SJSA1 (cell line): ENCODE data around the gene NTMT1. TPM values are rescaled to one million over a fixed set of nuclear protein-coding genes. Genes with fewer than 3 reads are reported as not detected.
A peak's percentile ranks its signal among the peaks of the same experiment; 100 is the strongest.
"Not testable (repeated sequence)": the region's sequence is repeated elsewhere in the genome, so short reads cannot be mapped to it uniquely, and the experiment has no call there.

Experiments
- DNase-seq, 2 experiments: peaks; one replicate each; pipeline ENCODE4 v3.0.0-alpha.2; 2015 to 2020; ENCODE audit warnings: low spot score in 2 of 2, low read depth in 1 of 2
- H3K27ac ChIP-seq: fragments of 250-450 bp; sonication (Bioruptor Pico); 2 replicates; pipeline ENCODE4 v1.5.1; 2020; ENCODE audit warnings: mild to moderate bottlenecking, moderate library complexity
- H3K27me3 ChIP-seq: fragments of 250-450 bp; sonication (Bioruptor Pico); replicated peaks from 2 replicates; pipeline ENCODE4 v1.5.1; 2020; ENCODE audit warnings: mild to moderate bottlenecking, moderate library complexity
- H3K36me3 ChIP-seq: fragments of 250-450 bp; sonication (Bioruptor Pico); 2 replicates; pipeline ENCODE4 v1.5.1; 2020; ENCODE audit warnings: mild to moderate bottlenecking
- H3K4me1 ChIP-seq: fragments of 250-450 bp; sonication (Bioruptor Pico); replicated peaks from 2 replicates; pipeline ENCODE4 v1.6.1; 2021; ENCODE audit warnings: mild to moderate bottlenecking
- H3K4me3 ChIP-seq: fragments of 250-450 bp; sonication (Bioruptor Pico); 2 replicates; pipeline ENCODE4 v1.5.1; 2020; ENCODE audit warnings: mild to moderate bottlenecking
- H3K9me3 ChIP-seq: fragments of 250-450 bp; sonication (Bioruptor Pico); replicated peaks from 2 replicates; pipeline ENCODE4 v1.5.1; 2020; ENCODE audit warnings: mild to moderate bottlenecking
- total RNA-seq: library from RNA; depleted of rRNA; stranded (reverse); fragments of >200 nt; shearing (Covaris generic); gene quantifications from 2 replicates; pipeline ENCODE4 v1.2.3, GENCODE V29; 2014

Gene NTMT1
- total RNA-seq, 1 experiment from 2014 or later = 35.9 TPM

DNA sequence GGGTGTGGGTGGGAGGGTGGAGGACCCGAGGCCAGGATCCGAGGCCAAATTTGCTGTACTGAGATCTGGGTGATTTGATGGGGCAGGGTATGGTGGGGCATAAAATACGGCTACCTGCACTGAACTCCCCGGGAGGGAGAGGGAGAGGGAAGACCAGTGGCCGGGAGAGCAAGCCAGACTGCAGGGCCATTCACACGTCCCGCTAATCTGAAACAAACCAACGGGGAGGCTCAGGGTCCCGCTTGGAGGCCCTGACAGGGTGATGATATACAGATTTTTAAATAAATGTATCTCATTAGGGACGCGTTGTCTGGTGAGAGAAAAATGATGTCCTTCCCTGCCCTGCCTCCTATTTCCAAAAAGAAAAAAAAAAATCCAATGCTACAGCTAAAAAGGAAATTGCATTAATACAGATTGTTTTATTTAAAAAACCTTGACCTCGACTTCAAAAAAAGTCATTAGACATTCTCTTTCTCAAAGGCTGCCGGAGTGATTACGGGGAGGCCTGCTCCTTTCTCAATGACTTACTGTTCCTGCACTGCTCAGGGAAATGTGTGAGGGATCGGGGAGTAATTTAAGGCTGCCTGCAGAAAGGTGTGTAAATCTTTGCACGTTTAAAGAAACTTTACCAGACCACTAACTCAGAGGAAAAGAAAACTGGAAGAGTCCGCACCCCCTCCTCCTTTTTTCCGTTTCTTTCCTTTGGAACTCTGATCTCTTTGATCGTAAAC is 28.0 kb downstream of the NTMT1 start:
- Histone ChIP-seq H3K4me3 (no peak overlapping the region), H3K9me3 (no peaks in the 10 kb centered on the region), H3K27ac (no peak overlapping the region), H3K4me1 (peaks cover 12% of the 10 kb centered on the region), H3K36me3 (no peaks in the 10 kb centered on the region), H3K27me3 (0 out of 2 replicates have a peak, but pooled peaks cover 3% of the 10 kb centered on the region)
- no peak for DNase-seq

DNA sequence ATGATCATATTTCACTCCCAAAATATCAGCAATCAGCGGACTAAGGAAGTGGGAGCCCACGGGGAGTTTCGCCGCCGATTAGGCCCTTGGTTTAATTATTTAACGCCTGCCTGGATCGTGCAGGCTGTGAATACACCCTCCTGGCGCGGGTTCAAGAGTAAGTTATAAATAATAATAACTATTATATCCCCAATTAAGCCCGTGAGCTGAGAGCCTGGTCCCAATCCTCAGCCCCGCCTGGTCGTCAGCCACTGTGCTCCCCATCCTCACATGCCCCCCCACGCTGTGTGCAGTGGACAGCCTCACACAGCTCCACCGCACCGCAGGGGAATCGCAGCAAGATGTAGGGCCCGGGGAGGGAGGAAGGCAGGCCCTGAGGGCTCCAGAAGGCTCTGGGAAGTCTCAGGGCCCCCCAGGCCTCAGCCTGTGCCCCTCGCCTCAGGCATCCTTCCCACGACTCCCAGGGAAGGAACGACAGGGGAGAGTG is 28.6 kb downstream of the NTMT1 start:
- Histone ChIP-seq H3K27ac (no peak overlapping the region), H3K9me3 (no peaks in the 10 kb centered on the region), H3K36me3 (no peaks in the 10 kb centered on the region), H3K4me1 (peaks cover 12% of the 10 kb centered on the region), H3K4me3 (no peak overlapping the region), H3K27me3 (0 out of 2 replicates have a peak, but pooled peaks cover 3% of the 10 kb centered on the region)
- no peak for DNase-seq

DNA sequence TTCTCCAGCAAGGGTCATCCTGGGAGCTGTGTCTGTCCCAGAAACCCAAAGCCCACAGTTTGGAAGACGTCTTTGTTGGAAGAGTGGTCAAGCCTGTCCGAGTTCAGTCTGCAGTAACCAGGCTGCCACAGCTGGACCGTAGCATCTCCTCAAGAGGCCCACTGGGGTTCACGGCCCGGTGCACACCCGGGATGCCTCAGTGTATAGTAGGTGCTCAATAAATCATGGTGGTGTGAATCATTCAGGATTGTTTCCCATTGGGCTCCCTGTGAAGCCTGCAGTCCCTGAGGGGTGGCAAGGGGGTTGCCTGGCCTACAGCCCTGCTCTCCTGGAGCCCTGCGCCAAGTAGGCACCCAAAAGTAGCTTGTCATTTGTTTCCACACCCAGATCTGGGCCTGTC is 29.2 kb downstream of the NTMT1 start:
- H3K4me1 ChIP-seq = peaks cover 12% of the 10 kb centered on the region
- H3K4me3 ChIP-seq = no peak overlapping the region
- H3K36me3 ChIP-seq = no peaks in the 10 kb centered on the region
- no peak overlapping the region for H3K27ac ChIP-seq
- 0 out of 2 replicates have a peak, but pooled peaks cover 3% of the 10 kb centered on the region for H3K27me3 ChIP-seq
- no peak for DNase-seq
- no peaks in the 10 kb centered on the region for H3K9me3 ChIP-seq

DNA sequence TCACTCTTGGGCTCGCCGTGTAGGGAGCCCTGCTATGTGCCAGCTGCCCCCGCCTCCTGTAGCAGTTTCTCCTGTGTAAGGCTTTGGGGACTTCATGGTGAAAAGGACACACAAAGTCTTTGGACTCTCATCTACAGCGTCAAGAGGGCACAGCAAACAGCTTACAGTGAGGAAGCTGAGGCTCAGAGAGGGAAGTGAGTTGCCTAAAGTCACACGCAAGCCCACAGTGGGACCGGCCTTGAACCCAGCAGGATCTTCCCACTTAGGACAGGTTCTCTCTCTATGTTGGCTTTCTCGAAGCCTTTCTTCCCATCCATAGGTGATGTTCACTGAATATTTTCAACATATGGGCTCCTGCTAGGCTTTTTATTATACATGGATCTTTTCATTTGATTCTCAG is 29.7 kb downstream of the NTMT1 start:
- Histone ChIP-seq H3K4me3 (no peak overlapping the region), H3K27me3 (0 out of 2 replicates have a peak, but pooled peaks cover 3% of the 10 kb centered on the region), H3K36me3 (no peaks in the 10 kb centered on the region), H3K4me1 (peaks cover 12% of the 10 kb centered on the region), H3K27ac (no peak overlapping the region), H3K9me3 (no peaks in the 10 kb centered on the region)
- no peak for DNase-seq

DNA sequence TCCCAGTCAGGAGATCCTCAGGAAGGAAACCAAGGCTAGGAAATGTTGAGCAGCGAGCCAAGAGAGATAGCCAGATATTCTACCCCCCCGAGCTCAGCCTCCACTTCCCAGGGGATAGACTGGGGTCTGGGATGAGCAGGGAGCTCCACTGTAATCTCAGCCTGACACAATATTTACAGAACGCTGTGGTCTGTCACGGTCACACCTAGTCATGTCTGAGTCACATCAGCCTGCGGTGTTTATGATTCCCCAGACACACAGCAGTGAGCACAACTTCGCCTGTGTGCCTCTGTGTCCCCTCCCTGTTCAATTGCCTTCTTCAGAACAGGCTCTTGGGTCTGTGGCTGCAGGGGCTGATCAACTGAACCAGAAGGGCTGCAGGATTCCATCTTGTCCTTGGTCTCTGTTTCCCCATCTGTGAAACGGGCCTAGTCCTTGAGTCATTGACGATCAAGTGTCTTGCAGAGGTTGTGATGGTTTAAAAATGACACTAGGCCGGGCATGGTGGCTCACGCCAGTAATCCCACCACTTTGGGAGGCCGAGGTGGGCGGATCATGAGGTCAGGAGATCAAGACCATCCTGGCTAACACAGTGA is 30.9 kb downstream of the NTMT1 start:
- Histone ChIP-seq H3K27ac (no peak overlapping the region), H3K9me3 (no peaks in the 10 kb centered on the region), H3K4me3 (no peak overlapping the region), H3K27me3 (0 out of 2 replicates have a peak, but pooled peaks cover 3% of the 10 kb centered on the region), H3K36me3 (no peaks in the 10 kb centered on the region), H3K4me1 (peaks cover 12% of the 10 kb centered on the region)
- DNase-seq = peak; percentile 65 to 75

DNA sequence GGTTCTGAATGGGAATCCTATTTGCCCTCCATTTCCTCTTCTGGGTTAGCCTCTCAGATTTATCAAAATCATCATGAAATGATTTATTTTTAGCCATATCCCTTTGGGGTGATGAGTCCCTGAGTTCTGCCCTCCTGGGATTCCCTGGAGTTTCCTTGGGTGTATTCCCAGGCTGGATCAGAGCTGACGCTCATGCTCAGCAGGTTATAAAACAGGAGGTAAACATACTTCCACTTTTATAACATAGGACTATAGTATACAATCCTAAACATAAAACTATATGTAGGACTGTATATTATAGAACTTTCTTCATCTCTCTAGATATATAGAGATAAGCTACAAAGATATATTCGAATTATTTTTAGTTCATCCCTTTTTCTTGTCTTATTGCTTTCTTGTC is 35.1 kb downstream of the NTMT1 start:
- Histone ChIP-seq H3K36me3 (no peaks in the 10 kb centered on the region), H3K4me3 (no peak overlapping the region), H3K27me3 (0 out of 2 replicates have a peak, but pooled peaks cover 4% of the 10 kb centered on the region), H3K4me1 (peaks cover 18% of the 10 kb centered on the region), H3K27ac (no peak overlapping the region), H3K9me3 (no peaks in the 10 kb centered on the region)
- DNase-seq = no peak

DNA sequence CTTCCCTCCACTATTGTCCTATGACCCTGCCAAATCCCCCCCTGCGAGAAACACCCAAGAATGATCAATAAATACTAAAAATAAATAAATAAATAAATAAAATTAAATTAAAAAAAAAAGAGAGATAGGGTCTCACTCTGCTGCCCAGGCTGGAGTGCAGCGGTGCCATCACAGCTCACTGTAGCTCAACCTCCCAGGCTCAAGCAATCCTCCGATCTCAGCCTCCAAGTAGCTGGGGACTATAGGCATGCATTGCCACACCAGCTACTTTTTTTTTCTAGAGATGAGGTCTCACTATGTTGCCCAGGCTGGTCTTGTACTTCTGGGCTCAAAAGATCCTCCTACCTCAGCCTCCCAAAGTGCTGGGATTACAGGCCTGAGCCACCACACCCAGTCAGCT is 36.3 kb downstream of the NTMT1 start:
- not testable (repeated sequence) for H3K9me3 ChIP-seq, H3K4me1 ChIP-seq, H3K27me3 ChIP-seq, H3K4me3 ChIP-seq, H3K36me3 ChIP-seq, DNase-seq, H3K27ac ChIP-seq

DNA sequence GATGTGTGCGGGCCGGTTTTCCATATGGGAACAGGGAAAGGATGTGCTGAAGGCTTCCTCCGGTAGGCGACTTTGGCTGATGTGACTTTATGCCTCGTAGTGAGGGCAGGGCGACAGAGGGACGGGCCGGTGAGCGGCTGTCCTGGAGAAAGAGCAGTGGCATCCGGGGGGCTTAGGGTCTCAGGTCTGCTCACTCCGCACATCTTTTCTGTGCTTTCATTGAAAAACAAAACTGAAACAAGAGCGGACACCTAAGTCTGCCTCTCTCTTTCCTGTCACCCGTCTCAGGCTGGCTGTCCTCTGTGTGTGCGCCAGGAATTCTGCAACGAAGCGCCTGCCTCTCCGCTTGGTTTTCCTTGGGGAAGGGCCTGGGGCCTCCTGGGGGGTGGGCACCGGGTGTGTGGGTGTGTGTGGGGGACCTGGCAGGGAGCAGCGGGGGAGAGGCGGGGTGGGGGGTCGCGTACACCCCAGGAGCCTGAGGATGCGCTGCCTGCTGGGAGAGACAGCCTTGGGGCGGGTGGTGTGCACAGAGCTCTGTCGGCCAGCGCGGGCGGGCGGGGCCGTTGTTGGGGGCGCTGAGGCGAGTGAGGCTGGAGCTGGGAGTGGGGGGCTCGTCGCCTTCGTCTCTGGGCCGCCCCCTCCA is 38.9 kb downstream of the NTMT1 start:
- Histone ChIP-seq H3K27me3 (0 out of 2 replicates have a peak, but pooled peaks cover 2% of the 10 kb centered on the region), H3K36me3 (no peaks in the 10 kb centered on the region), H3K9me3 (no peaks in the 10 kb centered on the region), H3K27ac (no peak overlapping the region), H3K4me3 (peak overlapping the region; percentile 51), H3K4me1 (peaks cover 27% of the 10 kb centered on the region)
- no peak for DNase-seq

DNA sequence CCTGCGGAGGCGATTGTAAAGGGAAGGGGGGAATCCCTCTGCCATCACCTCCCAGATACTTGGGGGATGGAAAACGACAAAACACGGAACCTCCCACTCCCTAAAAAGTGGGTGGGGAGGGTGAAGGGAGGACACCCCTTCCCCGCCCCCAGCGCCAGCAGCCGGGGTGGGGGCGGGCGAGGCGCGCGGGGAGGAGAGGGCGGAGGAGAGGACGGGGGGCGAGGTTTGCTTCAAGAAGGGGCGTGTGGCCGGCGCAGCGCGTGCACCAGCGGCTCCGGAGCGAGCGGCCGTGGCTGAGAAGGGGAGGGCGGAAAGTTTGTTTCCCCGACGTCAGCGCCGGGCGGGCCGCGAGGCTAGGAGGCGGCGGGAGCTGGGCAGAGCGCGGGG is 39.4 kb downstream of the NTMT1 start, which contains the start of gene PRRX2:
Gene PRRX2 (plus strand): TSS at position 259 of the 387 bp plus-strand sequence. CDS start 221 bp downstream, outside the sequence.
- peaks cover 27% of the 10 kb centered on the region for H3K4me1 ChIP-seq
- 0 out of 2 replicates have a peak, but pooled peaks cover 2% of the 10 kb centered on the region for H3K27me3 ChIP-seq
- DNase-seq = no peak
- no peaks in the 10 kb centered on the region for H3K36me3 ChIP-seq
- H3K4me3 ChIP-seq = peak within 1 kb of the TSS; percentile 51
- H3K9me3 ChIP-seq = no peaks in the 10 kb centered on the region
- H3K27ac ChIP-seq = no peak within 1 kb of the TSS

DNA sequence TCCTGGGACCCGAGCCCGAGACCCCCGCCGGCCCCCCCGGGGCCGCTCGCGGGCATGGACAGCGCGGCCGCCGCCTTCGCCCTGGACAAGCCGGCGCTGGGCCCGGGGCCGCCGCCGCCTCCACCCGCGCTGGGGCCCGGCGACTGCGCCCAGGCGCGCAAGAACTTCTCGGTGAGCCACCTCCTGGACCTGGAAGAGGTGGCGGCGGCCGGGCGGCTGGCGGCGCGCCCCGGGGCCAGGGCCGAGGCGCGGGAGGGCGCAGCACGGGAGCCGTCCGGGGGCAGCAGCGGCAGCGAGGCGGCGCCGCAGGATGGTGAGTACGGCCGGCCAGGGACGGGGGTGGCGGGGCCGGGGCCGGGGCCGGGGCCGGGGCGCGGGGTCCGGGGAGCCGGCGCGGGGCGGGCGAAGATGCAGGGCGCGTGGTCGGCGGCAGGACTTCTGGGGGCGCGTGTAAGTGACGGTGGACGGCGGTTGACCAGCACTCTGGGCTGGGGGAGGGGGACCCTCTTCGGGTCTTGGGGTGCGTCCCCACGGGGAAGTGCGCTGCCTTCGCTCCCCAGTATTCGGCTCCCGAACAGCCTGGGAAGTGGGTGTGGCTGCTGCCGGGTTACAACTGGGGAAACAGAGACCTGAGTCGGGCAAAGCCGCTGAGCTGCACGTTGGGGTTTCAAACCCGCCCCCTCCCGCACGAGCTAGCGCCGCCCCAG is 40.0 kb downstream of the NTMT1 start:
- DNase-seq = no peak
- Histone ChIP-seq H3K4me3 (peak overlapping the region; percentile 51), H3K27me3 (0 out of 2 replicates have a peak, but pooled peaks cover 2% of the 10 kb centered on the region)

DNA sequence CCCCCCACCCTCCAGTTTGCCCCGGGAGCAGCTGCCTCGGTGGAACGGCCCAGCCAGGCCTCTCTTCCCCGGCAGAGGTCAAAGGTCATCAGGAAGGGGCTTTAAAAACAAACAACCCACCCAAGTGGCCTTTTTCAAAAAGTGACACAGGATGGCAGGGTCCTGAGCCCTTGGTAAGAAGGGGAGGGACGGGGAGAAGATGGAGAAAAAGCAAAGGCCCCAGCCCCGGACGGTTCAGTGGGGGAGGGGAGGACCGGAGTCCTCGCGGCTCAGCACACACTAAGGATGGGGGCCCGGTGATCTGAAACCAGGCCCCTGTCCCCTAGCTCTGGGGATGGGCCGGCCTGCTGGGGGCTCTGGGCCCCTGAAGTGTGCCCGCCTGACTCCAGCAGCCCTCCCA is 40.6 kb downstream of the NTMT1 start:
- no peaks in the 10 kb centered on the region for H3K9me3 ChIP-seq
- H3K4me1 ChIP-seq = peaks cover 27% of the 10 kb centered on the region
- H3K36me3 ChIP-seq = no peaks in the 10 kb centered on the region
- no peak overlapping the region for H3K4me3 ChIP-seq
- DNase-seq = no peak
- no peak overlapping the region for H3K27ac ChIP-seq
- 0 out of 2 replicates have a peak, but pooled peaks cover 2% of the 10 kb centered on the region for H3K27me3 ChIP-seq

More for the DNA sequence above, 40.0 kb downstream of the NTMT1 start:
- no peak overlapping the region for H3K27ac ChIP-seq
- no peaks in the 10 kb centered on the region for H3K9me3 ChIP-seq
- H3K4me1 ChIP-seq = peaks cover 27% of the 10 kb centered on the region
- no peaks in the 10 kb centered on the region for H3K36me3 ChIP-seq

DNA sequence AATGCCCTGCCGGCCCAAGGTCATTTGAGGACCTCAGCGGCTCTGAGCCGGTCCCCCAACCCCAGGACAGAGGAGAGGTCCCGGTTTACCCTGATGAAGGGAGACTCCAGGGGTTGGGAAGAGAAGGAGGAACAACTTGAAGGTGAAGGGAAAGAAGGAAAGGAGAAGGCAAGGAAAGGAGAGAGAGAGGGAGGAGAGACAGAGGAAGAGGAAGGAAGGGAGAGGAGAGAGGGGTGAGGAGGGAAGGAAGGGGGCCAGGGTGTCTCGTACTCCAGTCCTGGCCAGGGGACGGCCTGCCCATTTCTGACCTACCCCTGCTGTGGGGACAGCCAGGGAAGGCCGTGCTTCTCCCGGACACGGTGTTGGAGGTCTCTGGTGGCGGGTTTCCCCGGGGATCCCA is 41.4 kb downstream of the NTMT1 start:
- H3K9me3 ChIP-seq = no peaks in the 10 kb centered on the region
- H3K4me1 ChIP-seq = peaks cover 27% of the 10 kb centered on the region
- H3K36me3 ChIP-seq = no peaks in the 10 kb centered on the region
- H3K4me3 ChIP-seq = no peak overlapping the region
- H3K27me3 ChIP-seq = 0 out of 2 replicates have a peak, but pooled peaks cover 2% of the 10 kb centered on the region
- DNase-seq = no peak
- no peak overlapping the region for H3K27ac ChIP-seq

DNA sequence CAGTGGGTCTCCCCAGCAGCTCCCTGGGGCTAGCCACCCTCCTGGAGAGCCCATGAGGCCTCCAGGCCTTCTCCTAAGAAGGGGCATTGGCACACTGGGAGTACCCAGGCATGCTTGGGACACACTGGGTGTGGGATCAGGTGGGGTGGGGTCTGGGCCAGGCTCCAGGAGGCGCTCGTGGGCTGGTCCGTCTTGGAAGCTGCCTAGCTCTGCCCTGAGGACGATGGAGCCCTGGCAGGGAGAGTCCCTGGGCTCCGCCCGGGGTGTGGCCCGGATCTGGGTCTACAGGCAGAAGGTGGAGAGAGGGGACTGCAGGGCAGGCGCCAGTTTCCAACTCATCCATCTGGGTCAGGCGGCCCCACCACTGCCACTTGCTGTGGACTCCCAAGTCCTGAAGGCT is 41.9 kb downstream of the NTMT1 start:
- Histone ChIP-seq H3K36me3 (no peaks in the 10 kb centered on the region), H3K4me3 (no peak overlapping the region), H3K27me3 (0 out of 2 replicates have a peak, but pooled peaks cover 2% of the 10 kb centered on the region), H3K9me3 (no peaks in the 10 kb centered on the region), H3K4me1 (peaks cover 27% of the 10 kb centered on the region), H3K27ac (no peak overlapping the region)
- no peak for DNase-seq
